HL-60 (cell line): ENCODE results near the gene IPO13.

ENCODE experiments used
- REST ChIP-seq: IDR thresholded peaks from 2 replicates; pipeline ENCODE4 v1.6.1; 2012; ENCODE audit warnings: low read depth; ENCODE audit not compliant: insufficient replicate concordance
- TF ChIP-seq, protein P1 (sequence below): IDR thresholded peaks from one replicate; pipeline ENCODE4 v1.5.1; 2011; ENCODE audit warnings: low read length, control low read depth, inconsistent platforms; ENCODE audit not compliant: insufficient read depth

DNA sequence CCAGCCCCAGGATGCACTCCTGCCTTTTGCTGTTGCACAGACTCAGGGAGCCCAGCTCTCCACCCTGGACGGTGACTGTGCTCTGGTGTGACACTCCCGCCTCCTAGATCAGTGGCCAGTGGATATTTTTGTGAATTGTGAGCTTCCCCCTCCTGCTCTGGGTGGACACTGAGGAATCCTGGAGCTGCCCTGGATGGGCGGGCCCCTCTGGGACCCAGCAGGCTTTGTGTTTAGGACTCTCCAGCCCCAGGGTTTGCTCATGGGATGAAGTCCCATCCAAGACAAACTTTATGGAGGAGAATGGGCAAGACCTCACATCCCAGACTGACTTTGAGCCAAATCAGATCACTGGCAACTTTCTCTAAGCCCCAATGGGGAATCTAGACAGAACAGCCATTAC lies 68.5 kb downstream of the IPO13 start:
- TF ChIP-seq, protein P1, sequence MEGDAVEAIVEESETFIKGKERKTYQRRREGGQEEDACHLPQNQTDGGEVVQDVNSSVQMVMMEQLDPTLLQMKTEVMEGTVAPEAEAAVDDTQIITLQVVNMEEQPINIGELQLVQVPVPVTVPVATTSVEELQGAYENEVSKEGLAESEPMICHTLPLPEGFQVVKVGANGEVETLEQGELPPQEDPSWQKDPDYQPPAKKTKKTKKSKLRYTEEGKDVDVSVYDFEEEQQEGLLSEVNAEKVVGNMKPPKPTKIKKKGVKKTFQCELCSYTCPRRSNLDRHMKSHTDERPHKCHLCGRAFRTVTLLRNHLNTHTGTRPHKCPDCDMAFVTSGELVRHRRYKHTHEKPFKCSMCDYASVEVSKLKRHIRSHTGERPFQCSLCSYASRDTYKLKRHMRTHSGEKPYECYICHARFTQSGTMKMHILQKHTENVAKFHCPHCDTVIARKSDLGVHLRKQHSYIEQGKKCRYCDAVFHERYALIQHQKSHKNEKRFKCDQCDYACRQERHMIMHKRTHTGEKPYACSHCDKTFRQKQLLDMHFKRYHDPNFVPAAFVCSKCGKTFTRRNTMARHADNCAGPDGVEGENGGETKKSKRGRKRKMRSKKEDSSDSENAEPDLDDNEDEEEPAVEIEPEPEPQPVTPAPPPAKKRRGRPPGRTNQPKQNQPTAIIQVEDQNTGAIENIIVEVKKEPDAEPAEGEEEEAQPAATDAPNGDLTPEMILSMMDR = no peak
- TF ChIP-seq REST = no peak
